Rectal smooth muscle tissue (tissue), 1 donor: ENCODE results near the gene HDAC7.
A peak's percentile ranks its signal among the peaks of the same experiment; 100 is the strongest.

ENCODE experiments used
- H3K27ac ChIP-seq: one replicate; pipeline ENCODE4 v1.7.0; 2013; ENCODE audit warnings: low read depth, low read length, inconsistent platforms
- H3K27me3 ChIP-seq: one replicate; pipeline ENCODE4 v1.7.0; 2013; ENCODE audit warnings: low read length; ENCODE audit not compliant: control insufficient read depth, insufficient read depth
- H3K36me3 ChIP-seq: one replicate; pipeline ENCODE4 v1.7.0; 2013; ENCODE audit warnings: low read length; ENCODE audit not compliant: control insufficient read depth, insufficient read depth
- H3K4me1 ChIP-seq: one replicate; pipeline ENCODE4 v1.7.0; 2013; ENCODE audit warnings: low read length; ENCODE audit not compliant: control insufficient read depth, insufficient read depth
- H3K4me3 ChIP-seq: one replicate; pipeline ENCODE4 v1.7.0; 2013; ENCODE audit warnings: low read length
- H3K9ac ChIP-seq: one replicate; pipeline ENCODE4 v1.7.0; 2013; ENCODE audit warnings: low read length

The HDAC7 gene

GRCh38 chr12:47773062-47773857 is 46.4 kb downstream of the HDAC7 start, which contains the start of gene SLC48A1:
TSS of gene SLC48A1 (plus strand) at chr12:47773238. CDS start at chr12:47773305, 67 bp downstream.
- Histone ChIP-seq H3K4me3 (peak within 1 kb of the TSS; percentile 76), H3K9ac (peak within 1 kb of the TSS; percentile 58), H3K27me3 (no peaks in the 10 kb centered on the region), H3K4me1 (peaks cover 17% of the 10 kb centered on the region), H3K36me3 (no peaks in the 10 kb centered on the region), H3K27ac (peak within 1 kb of the TSS; percentile 51)

GRCh38 chr12:47772738-47773061 is 47.0 kb downstream of the HDAC7 start:
- Histone ChIP-seq H3K4me1 (peaks cover 15% of the 10 kb centered on the region), H3K27me3 (no peaks in the 10 kb centered on the region), H3K27ac (no peak overlapping the region), H3K4me3 (peak overlapping the region; percentile 67), H3K36me3 (no peaks in the 10 kb centered on the region), H3K9ac (no peak overlapping the region)

GRCh38 chr12:47772094-47772660 is 47.5 kb downstream of the HDAC7 start:
- no peaks in the 10 kb centered on the region for H3K36me3 ChIP-seq
- H3K27ac ChIP-seq = no peak overlapping the region
- H3K4me3 ChIP-seq = no peak overlapping the region
- H3K9ac ChIP-seq = no peak overlapping the region
- H3K4me1 ChIP-seq = peaks cover 15% of the 10 kb centered on the region
- no peaks in the 10 kb centered on the region for H3K27me3 ChIP-seq

- H3K4me1 ChIP-seq = peaks cover 8% of the 10 kb centered on the region
- H3K9ac ChIP-seq = no peak overlapping the region
- H3K36me3 ChIP-seq = no peaks in the 10 kb centered on the region
- no peaks in the 10 kb centered on the region for H3K27me3 ChIP-seq
- no peak overlapping the region for H3K27ac ChIP-seq
- no peak overlapping the region for H3K4me3 ChIP-seq
These were observed 48.4 kb downstream of the HDAC7 start for GRCh38 chr12:47771304-47771703.

- Histone ChIP-seq H3K4me3 (no peak overlapping the region), H3K9ac (no peak overlapping the region), H3K36me3 (no peaks in the 10 kb centered on the region), H3K27ac (no peak overlapping the region), H3K27me3 (no peaks in the 10 kb centered on the region), H3K4me1 (peaks cover 6% of the 10 kb centered on the region)
These were observed 49.5 kb downstream of the HDAC7 start for GRCh38 chr12:47770086-47770726.

GRCh38 chr12:47769234-47770085 is 50.2 kb downstream of the HDAC7 start:
- H3K9ac ChIP-seq = no peak overlapping the region
- peaks cover 5% of the 10 kb centered on the region for H3K4me1 ChIP-seq
- no peak overlapping the region for H3K27ac ChIP-seq
- H3K27me3 ChIP-seq = no peaks in the 10 kb centered on the region
- H3K4me3 ChIP-seq = no peak overlapping the region
- no peaks in the 10 kb centered on the region for H3K36me3 ChIP-seq

- no peak overlapping the region for H3K9ac ChIP-seq
- no peaks in the 10 kb centered on the region for H3K36me3 ChIP-seq
- no peak overlapping the region for H3K4me3 ChIP-seq
- peaks cover 3% of the 10 kb centered on the region for H3K4me1 ChIP-seq
- H3K27ac ChIP-seq = no peak overlapping the region
- H3K27me3 ChIP-seq = no peaks in the 10 kb centered on the region
These were observed 51.3 kb downstream of the HDAC7 start for GRCh38 chr12:47768323-47768811.

GRCh38 chr12:47767216-47767724 is 52.4 kb downstream of the HDAC7 start:
- Histone ChIP-seq H3K27ac (no peak overlapping the region), H3K4me3 (no peak overlapping the region), H3K9ac (no peak overlapping the region), H3K27me3 (no peaks in the 10 kb centered on the region), H3K4me1 (peaks cover 3% of the 10 kb centered on the region), H3K36me3 (no peaks in the 10 kb centered on the region)

GRCh38 chr12:47766502-47767215 is 53.0 kb downstream of the HDAC7 start:
- H3K9ac ChIP-seq = no peak overlapping the region
- H3K27me3 ChIP-seq = no peaks in the 10 kb centered on the region
- no peak overlapping the region for H3K4me3 ChIP-seq
- H3K27ac ChIP-seq = no peak overlapping the region
- H3K36me3 ChIP-seq = no peaks in the 10 kb centered on the region
- peaks cover 3% of the 10 kb centered on the region for H3K4me1 ChIP-seq

- no peak overlapping the region for H3K9ac ChIP-seq
- H3K27me3 ChIP-seq = no peaks in the 10 kb centered on the region
- H3K4me1 ChIP-seq = peaks cover 3% of the 10 kb centered on the region
- H3K27ac ChIP-seq = no peak overlapping the region
- H3K36me3 ChIP-seq = no peaks in the 10 kb centered on the region
- no peak overlapping the region for H3K4me3 ChIP-seq
These were observed 56.0 kb downstream of the HDAC7 start for GRCh38 chr12:47763481-47764346.
